Activated CD4-positive, CD25-positive, alpha-beta regulatory T cell treated with anti-CD3 and anti-CD28 coated beads, Interleukin-2, amount 50 U/mL, for 24 hours (primary cell): ENCODE measurements around the gene PRR20G.

Experiments
- ATAC-seq, 2 donors: fragments of 150-1000 bp; cut with Tn5 transposase; one replicate each; pipeline ENCODE4 v1.10.0; 2021; ENCODE audit warnings: mild to moderate bottlenecking in 1 of 2, moderate library complexity in 1 of 2

PRR20G gene

GRCh38 chr3:127262533-127262932 lies 25.3 kb downstream of the PRR20G start:
- no peak for ATAC-seq

GRCh38 chr3:127261925-127262324 lies 25.9 kb downstream of the PRR20G start:
- ATAC-seq = no peak

GRCh38 chr3:127260826-127261555 lies 26.9 kb downstream of the PRR20G start:
- ATAC-seq = no peak

GRCh38 chr3:127260416-127260815 lies 27.4 kb downstream of the PRR20G start:
- ATAC-seq = no peak

GRCh38 chr3:127259882-127260281 lies 28.0 kb downstream of the PRR20G start:
- ATAC-seq = no peak

GRCh38 chr3:127258733-127259132 lies 29.1 kb downstream of the PRR20G start:
- ATAC-seq = no peak

- no peak for ATAC-seq
Observed at GRCh38 chr3:127257351-127257750, 30.5 kb downstream of the PRR20G start.

GRCh38 chr3:127256733-127257271 lies 31.0 kb downstream of the PRR20G start:
- ATAC-seq = no peak

GRCh38 chr3:127256138-127256537 lies 31.7 kb downstream of the PRR20G start:
- ATAC-seq = no peak

- ATAC-seq = no peak
Observed at GRCh38 chr3:127255516-127255915, 32.3 kb downstream of the PRR20G start.

GRCh38 chr3:127254730-127255129 lies 33.1 kb downstream of the PRR20G start:
- ATAC-seq = no peak

- ATAC-seq = no peak
Observed at GRCh38 chr3:127254033-127254644, 33.7 kb downstream of the PRR20G start.

- ATAC-seq = no peak
Observed at GRCh38 chr3:127253491-127253890, 34.4 kb downstream of the PRR20G start.

- no peak for ATAC-seq
Observed at GRCh38 chr3:127252446-127252845, 35.4 kb downstream of the PRR20G start.

GRCh38 chr3:127250032-127250431 lies 37.8 kb downstream of the PRR20G start:
- no peak for ATAC-seq

GRCh38 chr3:127247292-127247691 lies 40.6 kb downstream of the PRR20G start:
- ATAC-seq = no peak

GRCh38 chr3:127238602-127239001 lies 49.2 kb downstream of the PRR20G start:
- ATAC-seq = no peak

- no peak for ATAC-seq
Observed at GRCh38 chr3:127237835-127238234, 50.0 kb downstream of the PRR20G start.

GRCh38 chr3:127235706-127236105 lies 52.1 kb downstream of the PRR20G start:
- no peak for ATAC-seq

GRCh38 chr3:127234778-127235177 lies 53.1 kb downstream of the PRR20G start:
- no peak for ATAC-seq
